ENCODE measurements around the gene BICC1. TPM values are rescaled to one million over a fixed set of nuclear protein-coding genes. Genes with fewer than 3 reads are reported as not detected.

BICC1 gene
- total and polyA plus RNA-seq, 2 of the 8 experiments (the other 6 are each of a cell fraction or from before 2014, with no cell fraction given), result 0.20 to 0.73 TPM

- no peak for TF ChIP-seq CHD7 (IDR thresholded peaks at IDR 0.05; ENCODE audit: insufficient replicate concordance, low read length)
- no peak for TF ChIP-seq CHD2 (IDR thresholded peaks at IDR 0.05; ENCODE audit: low read length)
- no peak for TF ChIP-seq SIN3A (conservative IDR thresholded peaks at IDR 0.05 in 1 of 2, IDR thresholded peaks at IDR 0.05 in 1 of 2; ENCODE audit: low read depth in 1 of 2, low read length in 2 of 2)
- TF ChIP-seq EGR1 (IDR thresholded peaks at IDR 0.05; ENCODE audit: borderline replicate concordance, low read depth, low read length), result no peak
- TF ChIP-seq RNF2 (IDR thresholded peaks at IDR 0.05; ENCODE audit: borderline replicate concordance, low read depth, low read length, missing control alignments, poor library complexity, severe bottlenecking), result no peak
- no peak for TF ChIP-seq BRCA1 (IDR thresholded peaks at IDR 0.05; ENCODE audit: low read depth, low read length)
- TF ChIP-seq SP2 (IDR thresholded peaks at IDR 0.05; ENCODE audit: low read length), result no peak
- no peak for TF ChIP-seq MAFK (IDR thresholded peaks at IDR 0.05; ENCODE audit: low read depth, low read length)
- TF ChIP-seq TAF7 (optimal IDR thresholded peaks at IDR 0.05; ENCODE audit: borderline replicate concordance, low read depth, low read length), result no peak
- no peak for TF ChIP-seq BACH1 (IDR thresholded peaks at IDR 0.05; ENCODE audit: low read length)
- TF ChIP-seq GTF2F1 (IDR thresholded peaks at IDR 0.05; ENCODE audit: borderline replicate concordance, low read depth, low read length), result no peak
- TF ChIP-seq CTBP2 (IDR thresholded peaks at IDR 0.05; ENCODE audit: borderline replicate concordance, insufficient read depth, insufficient read length, low read length), result no peak
Measured at GRCh38 chr10:58821752-58822056, 309.0 kb downstream of the BICC1 start (continued).
